NK-92 (cell line): ENCODE measurements around the gene FBXW10B.
"Not testable (repeated sequence)": the region's sequence is repeated elsewhere in the genome, so short reads cannot be mapped to it uniquely, and the experiment has no call there.

Experiments
- DNase-seq: peaks from one replicate; lab custom pipeline; 2025; ENCODE audit not compliant: unreplicated experiment; lab: John Stamatoyannopoulos, UW

The FBXW10B gene

GRCh38 chr17:15642014-15642413, 22.5 kb upstream of the FBXW10B start:
- DNase-seq = not testable (repeated sequence)

- not testable (repeated sequence) for DNase-seq
Measured at GRCh38 chr17:15630930-15631453, 11.5 kb upstream of the FBXW10B start.

GRCh38 chr17:15629991-15630390, 10.5 kb upstream of the FBXW10B start:
- not testable (repeated sequence) for DNase-seq

- DNase-seq = not testable (repeated sequence)
Measured at GRCh38 chr17:15623661-15624209, 4.2 kb upstream of the FBXW10B start.

GRCh38 chr17:15623255-15623654, 3.8 kb upstream of the FBXW10B start:
- DNase-seq = not testable (repeated sequence)

- DNase-seq = not testable (repeated sequence)
Measured at GRCh38 chr17:15622124-15622523, 2.6 kb upstream of the FBXW10B start.

GRCh38 chr17:15616828-15617227, 2.7 kb downstream of the FBXW10B start:
- not testable (repeated sequence) for DNase-seq

GRCh38 chr17:15615850-15616249, 3.7 kb downstream of the FBXW10B start:
- DNase-seq = not testable (repeated sequence)

GRCh38 chr17:15613111-15613510, 6.4 kb downstream of the FBXW10B start:
- DNase-seq = not testable (repeated sequence)

- DNase-seq = not testable (repeated sequence)
Measured at GRCh38 chr17:15592960-15593359, 26.5 kb downstream of the FBXW10B start.

- DNase-seq = not testable (repeated sequence)
Measured at GRCh38 chr17:15591986-15592385, 27.5 kb downstream of the FBXW10B start.

GRCh38 chr17:15590844-15591243, 28.7 kb downstream of the FBXW10B start:
- not testable (repeated sequence) for DNase-seq

GRCh38 chr17:15589544-15590536, 29.7 kb downstream of the FBXW10B start:
- not testable (repeated sequence) for DNase-seq

- not testable (repeated sequence) for DNase-seq
Measured at GRCh38 chr17:15588017-15588416, 31.5 kb downstream of the FBXW10B start.

- not testable (repeated sequence) for DNase-seq
Measured at GRCh38 chr17:15583313-15583712, 36.2 kb downstream of the FBXW10B start.

GRCh38 chr17:15581462-15581861, 38.0 kb downstream of the FBXW10B start:
- not testable (repeated sequence) for DNase-seq

- not testable (repeated sequence) for DNase-seq
Measured at GRCh38 chr17:15576848-15577247, 42.7 kb downstream of the FBXW10B start.

GRCh38 chr17:15574660-15575059, 44.8 kb downstream of the FBXW10B start:
- not testable (repeated sequence) for DNase-seq

GRCh38 chr17:15573870-15574269, 45.6 kb downstream of the FBXW10B start:
- DNase-seq = not testable (repeated sequence)
